ENCODE measurements around the gene TMED4.

The TMED4 gene

GRCh38 chr7:44540592-44541027 lies 41.4 kb downstream of the TMED4 start:
- DNase-seq (ENCODE audit: low spot score) = no peak

GRCh38 chr7:44539669-44540506 lies 42.1 kb downstream of the TMED4 start:
- DNase-seq (ENCODE audit: low spot score) = no peak

DNA sequence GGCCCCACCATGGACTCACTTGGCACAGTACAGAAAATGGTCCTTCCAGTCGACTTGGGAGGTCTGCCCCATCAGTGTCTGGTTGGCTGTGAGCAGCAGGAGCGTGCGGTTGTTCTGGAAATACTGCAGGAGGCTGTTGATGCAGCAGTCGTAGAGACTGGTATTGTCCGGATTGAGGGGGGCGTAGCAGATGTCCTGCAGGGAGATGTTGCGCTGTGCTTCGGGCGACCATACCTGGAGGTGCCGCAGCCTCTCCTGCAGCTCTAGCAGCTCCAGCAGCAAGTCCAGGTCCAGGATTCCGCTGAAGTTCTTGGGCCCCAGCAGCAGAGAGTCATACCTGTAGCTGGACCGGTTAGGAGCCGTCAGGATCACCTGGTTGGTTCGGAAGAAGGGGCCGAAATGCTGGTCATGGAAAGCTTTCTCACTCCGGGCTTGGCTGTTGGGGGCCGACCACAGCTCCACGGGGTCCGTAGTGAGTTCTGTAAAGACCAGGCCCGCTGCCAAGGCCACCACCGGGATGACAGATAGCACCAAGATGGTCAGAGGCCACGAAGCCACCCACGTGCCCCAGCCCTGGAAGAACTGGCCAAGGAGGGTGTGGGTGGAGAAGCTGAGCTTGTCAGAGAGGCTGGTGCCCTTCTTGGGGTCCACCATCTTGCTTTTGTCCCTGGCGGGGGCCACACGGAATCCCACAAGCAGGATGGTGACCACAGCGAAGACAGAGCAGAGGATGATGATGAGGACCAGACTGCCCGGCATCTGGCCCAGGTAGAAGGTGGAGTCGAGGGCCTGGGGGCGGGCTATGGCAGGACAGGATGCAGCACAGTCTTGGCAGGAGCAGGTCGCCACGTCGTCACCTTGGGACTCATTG lies 43.0 kb downstream of the TMED4 start:
- DNase-seq (ENCODE audit: low spot score) = no peak

DNA sequence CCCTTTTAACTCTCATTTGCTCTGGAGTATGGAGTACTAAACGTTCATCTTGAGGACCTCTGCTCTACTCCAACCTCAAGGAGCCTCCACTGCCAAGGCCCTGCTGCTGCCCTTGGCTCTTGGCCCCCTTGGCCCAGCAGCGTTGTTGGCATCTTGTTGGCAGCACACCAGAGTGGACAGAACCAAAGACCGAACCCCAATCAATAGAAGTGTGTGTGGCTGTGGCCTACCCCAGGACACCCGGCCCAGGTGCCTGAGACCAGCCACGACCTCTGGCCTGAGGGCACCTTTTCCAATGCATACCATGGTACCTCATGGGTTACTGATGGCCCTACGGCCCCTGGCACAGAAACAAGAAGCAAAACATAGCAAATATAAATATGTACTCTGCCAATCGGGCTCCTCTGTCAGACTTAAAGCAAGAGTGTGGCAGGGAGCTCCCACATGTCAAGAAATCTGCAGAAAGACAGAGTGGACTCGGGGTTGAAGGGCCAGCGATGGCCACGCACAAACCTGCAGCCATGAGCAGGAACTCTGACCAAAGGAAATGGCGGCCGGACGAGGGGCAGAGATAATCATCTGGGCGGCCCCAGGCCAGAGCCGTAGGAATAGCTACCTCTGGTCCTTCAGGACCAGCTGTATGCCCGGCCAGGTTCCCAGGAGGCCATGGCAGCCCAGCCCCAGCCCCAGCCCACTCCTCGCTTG lies 43.8 kb downstream of the TMED4 start:
- DNase-seq (ENCODE audit: low spot score) = no peak

GRCh38 chr7:44537442-44537841 lies 44.6 kb downstream of the TMED4 start:
- no peak for DNase-seq (ENCODE audit: low spot score)

DNA sequence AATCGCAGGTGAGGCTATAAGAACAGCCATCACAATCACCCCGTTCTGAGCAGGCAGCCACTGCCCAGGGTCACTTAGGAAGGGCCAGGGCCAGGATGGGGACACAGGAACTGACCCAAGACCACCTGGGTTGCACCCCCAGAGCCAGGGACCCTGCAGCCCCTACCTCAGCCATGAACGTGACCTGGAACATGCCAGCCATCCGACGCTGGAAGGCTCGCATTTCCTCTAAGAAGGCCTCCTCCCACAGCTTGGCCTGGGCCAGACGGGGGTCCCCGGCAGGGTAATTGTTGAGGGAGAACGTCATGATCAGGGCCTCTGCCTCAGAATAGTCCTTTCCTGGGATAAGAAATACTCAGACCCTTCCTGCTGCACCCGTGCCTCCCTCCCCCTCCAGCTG lies 45.9 kb downstream of the TMED4 start:
- no peak for DNase-seq (ENCODE audit: low spot score)

DNA sequence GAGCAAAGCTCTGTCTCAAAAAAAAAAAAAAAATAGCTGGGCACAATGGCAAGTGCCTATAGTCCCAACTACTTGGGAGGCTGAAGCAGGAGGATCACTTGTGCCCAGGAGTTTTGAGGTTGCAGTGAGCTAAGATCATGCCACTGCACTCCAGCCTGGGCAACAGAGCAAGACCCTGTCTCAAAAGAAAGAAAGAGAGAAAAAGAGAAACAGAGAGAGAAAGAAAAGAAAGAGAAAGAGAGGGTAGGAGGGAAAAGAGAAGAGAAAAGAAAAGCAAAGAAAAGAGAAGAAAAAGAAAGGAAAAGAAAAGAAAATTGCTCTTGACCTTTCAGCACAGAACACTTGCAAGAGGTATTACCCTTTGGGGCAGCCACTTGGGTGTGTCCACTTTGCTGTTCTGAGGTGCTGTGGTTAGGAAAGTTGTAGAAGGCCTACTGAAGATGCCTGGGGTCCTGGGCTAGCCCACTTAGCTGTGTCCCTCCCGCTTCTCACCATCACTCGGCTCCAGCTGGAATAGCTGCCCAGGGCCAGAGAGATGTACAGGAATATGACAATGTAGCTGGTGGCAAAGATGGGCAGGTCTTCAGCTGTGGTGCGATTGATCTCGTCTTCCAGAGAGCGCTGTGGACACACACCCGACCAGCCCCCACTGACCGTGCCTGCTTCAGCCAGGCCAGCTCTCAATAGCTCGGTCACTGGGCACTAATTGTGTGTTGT lies 46.5 kb downstream of the TMED4 start:
- no peak for DNase-seq (ENCODE audit: low spot score)

GRCh38 chr7:44534501-44534900 lies 47.5 kb downstream of the TMED4 start:
- DNase-seq (ENCODE audit: low spot score) = peak; percentile 52

DNA sequence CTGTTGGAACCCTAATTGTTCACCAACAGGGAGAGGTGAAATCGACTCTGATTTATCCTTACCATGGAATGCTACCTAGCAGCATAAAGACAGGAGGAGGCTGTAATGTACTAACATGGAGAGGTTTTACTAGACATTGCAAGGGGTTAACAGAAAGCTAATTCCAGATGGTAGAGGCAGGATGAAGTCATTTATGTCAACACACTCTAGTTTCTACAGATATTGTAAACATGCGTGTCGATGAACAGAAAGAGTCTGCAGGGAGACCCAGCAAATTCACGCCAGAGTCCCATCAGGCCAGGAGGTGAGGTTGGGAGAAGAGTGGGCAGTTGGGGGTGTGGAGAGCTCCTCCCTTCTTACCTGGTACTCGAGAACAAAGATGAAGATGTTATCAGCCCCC lies 47.9 kb downstream of the TMED4 start:
- no peak for DNase-seq (ENCODE audit: low spot score)

DNA sequence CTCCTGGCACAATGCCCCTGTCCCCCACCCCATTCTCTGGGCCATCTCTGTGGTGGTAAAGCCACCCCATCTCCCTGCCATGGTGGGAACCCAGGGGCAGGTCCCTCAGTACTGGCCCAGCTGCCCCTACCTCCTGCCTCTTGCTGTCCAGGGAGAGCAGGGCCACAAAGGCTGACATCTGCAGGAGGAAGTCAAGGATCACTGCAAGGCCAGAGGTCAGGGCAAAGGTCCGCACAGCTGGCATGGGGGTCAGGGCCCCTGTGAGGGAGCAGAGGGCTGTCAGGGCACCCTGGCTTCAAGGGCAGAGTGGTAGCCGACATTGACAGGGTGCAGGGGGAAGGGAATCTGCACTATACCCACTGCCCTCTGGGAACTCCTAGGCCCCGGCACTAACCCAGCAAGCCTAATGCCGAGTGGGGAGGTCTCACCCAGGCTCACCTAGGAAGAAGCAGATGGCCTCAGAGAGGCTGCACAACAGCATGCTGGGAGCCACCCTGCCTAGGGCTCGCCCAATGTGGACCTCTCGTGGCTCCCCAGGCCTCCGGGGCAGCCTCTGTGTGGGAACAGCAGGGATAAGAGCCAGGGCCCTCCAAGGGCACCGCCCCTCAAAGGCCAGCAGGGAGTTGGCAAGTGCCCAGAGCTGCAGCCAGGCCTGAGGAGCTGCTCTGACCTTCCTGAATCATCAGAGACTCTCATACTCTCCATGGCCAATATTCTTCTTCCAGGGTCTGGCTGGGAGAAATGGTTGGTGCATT lies 48.6 kb downstream of the TMED4 start:
- no peak for DNase-seq (ENCODE audit: low spot score)

GRCh38 chr7:44531421-44532380 lies 50.3 kb downstream of the TMED4 start:
- DNase-seq (ENCODE audit: low spot score) = no peak

DNA sequence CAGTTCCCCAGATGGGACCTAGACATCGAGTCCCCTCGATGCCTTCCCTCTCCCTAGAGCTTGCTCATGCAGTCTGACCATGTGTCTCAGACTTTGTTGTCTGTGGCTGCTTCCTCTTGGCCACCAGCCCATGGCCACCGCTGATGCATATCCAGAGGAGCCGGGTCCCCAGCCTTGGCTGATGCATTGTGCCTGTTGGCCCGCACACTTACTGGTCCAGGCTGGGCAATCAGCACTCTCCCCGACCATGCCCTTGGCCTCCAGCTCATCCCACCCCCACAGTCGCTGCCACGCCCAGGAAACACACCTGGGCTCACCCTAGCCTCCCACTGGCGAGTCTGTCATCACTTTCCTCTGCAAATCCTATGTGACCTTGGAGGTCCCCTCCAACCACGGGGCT lies 51.0 kb downstream of the TMED4 start:
- DNase-seq (ENCODE audit: low spot score) = peak; percentile 67
